HG02973 (cell line): ENCODE measurements around the gene C1QTNF2.

Experiments used
- ATAC-seq: cut with Tn5 transposase; IDR thresholded peaks from one replicate; pipeline ENCODE4 v1.9.1; 2021; ENCODE audit warnings: moderate library complexity; ENCODE audit not compliant: unreplicated experiment

C1QTNF2 gene

DNA sequence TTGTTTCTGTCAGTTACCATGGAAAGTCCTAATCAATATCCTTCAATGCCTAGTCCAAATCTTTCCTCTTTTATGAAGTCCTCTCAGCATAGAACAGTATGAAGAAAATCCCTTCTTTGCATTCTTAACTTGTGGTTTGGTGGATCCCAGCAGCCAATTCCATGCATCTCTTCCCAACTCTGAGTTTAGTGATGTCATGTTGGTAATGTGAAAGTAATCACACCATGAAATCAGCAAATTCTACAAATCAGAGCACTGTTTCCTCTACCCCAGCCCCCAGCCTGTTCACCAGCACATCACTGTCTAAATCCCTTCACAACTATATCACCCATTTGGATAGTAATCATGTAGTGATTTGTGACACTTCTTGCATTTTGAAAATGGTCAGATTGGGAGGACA is 4.7 kb upstream of the C1QTNF2 start:
- ATAC-seq: no peak

DNA sequence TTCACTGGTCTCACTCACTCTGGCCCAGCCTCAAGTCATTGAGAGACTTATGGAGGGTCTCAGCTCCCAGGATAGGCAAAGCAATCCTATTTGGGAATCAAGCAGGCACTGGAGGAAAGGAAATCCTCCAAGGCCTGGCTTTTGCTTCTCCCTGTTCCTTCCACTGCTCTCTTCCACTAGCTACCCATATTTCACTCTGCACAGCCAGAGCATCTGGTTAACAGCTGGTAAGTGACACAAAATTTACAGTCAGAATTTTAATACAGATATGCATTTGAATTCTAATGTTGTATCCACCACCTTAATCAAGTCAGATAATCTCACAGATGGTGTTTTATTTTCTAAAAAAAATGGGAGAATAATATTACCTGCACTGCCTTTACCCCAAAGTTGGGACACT is 868 bp upstream of the C1QTNF2 start:
- no peak for ATAC-seq

DNA sequence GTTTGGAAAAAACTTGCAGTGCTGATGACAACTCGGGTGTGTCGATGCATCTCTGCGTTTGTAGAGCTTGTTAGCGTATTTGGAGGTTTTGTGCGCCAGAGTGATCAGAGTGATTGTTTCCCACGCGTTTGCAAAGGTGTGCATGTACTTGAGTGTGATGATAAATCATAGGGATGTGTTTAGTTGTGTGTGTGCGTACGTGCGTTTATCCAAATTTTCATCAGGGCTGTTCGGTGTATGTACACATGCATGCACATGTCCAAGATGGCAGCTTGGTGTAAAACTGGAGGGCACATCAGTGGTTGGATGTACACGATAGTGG is 248 bp upstream of the C1QTNF2 start:
- ATAC-seq: no peak

DNA sequence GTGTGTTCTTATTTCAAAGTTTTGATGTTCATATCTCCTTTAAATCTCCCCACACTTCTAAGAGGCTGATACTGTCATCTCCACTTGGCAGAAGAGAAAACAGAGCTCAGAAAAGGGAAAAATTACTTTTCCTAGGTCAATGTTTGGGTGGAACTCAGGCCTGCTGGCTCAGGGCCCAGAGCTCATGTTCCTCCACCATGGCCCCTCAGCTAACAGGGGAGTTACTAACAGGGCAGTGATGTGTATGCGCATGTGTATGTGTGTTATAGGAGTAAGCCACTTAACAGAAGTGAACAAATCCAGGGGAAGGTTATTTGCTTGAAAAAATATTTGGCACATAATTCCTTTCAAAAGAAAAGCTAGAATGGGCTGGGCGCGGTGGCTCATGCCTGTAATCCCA is 2.5 kb downstream of the C1QTNF2 start:
- ATAC-seq: no peak

DNA sequence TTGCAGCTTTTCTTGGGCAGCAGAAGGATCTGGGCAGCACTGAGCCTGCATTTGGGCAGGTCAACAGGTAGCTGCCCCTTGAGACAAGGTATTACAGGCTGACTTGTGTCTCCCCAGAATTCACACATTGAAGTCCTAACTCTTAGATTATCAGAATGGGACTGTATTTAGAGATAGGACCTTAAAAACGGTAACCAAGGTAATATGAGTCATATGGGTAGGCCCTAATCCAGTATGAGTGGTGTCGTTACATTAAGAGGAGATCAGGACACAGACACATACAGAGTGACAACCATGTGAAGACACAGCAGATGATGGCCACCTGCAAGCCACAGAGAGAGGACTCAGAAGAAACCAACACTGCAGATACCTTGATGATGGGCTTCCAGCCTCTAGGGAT is 3.2 kb downstream of the C1QTNF2 start:
- no peak for ATAC-seq

DNA sequence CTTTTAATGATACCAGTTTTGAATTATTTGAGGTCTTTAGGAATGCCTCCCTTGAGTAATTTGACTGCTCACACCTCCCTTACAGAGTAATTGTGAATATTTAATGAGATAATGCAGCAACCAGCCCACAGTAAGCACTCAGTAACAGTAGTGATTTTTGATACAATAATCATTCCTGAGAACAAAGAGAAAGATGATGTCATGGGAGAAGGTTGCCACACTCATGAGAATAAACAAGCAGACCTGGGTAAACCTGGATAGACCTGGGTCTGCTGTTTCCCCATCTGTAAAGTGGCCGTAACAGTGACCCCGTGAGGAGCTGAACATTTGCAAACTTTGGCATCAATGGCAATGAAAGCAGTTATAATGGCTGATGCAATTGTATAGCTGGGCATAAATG is 4.2 kb downstream of the C1QTNF2 start:
- ATAC-seq: no peak

DNA sequence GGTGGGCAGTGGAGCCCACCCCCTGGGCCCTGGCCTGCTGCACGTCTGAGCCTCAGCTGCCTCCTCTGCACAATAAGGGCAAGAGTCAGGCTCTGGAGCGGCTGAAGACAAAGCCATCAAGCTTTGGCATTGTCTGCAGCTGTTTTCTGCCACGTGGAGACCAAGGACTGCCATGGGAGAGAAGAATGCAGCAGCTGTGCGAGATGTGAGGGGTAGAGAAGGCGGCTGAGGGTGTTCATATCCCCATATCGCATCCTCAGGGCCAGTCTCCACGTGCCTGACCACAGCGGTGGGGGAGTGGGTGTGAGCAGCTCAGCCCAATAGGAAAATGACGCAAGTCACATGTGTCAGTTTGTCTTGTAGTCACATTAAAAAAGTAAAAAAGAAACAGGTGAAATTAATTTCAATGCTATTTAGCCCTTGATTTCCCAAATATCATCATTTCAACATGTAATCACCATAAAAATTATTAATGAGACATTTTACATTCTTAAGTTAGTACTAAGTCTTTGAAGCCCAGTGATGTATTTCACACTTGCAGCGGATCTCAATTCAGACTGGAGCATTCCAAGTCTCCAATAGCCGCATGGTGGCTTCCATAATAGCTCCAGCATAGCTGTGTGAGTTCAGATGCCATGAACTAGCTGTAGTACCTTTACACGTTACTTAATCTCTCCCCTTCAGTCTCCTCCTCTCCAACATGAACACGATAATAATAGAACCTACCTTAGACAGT is 6.6 kb downstream of the C1QTNF2 start:
- ATAC-seq: no peak

DNA sequence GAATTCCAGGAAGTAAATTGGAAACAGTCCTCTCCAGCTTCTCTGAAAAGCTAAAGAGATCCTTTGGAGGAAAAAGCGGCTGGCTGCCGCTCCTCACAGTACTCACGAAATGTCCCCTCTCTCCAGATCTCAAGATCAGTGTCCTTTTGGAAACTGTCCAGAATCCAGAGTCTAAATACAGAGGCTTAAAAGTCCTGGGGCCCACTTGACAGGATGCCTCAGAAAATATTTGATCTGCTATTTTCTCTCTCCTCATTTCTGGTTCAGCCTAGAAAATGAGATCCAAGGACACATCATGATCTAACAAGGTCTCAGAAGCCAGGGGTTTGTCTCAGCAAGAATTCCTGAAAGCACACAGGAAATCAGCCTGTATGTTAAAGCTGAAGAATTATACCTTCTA is 7.2 kb downstream of the C1QTNF2 start:
- no peak for ATAC-seq

DNA sequence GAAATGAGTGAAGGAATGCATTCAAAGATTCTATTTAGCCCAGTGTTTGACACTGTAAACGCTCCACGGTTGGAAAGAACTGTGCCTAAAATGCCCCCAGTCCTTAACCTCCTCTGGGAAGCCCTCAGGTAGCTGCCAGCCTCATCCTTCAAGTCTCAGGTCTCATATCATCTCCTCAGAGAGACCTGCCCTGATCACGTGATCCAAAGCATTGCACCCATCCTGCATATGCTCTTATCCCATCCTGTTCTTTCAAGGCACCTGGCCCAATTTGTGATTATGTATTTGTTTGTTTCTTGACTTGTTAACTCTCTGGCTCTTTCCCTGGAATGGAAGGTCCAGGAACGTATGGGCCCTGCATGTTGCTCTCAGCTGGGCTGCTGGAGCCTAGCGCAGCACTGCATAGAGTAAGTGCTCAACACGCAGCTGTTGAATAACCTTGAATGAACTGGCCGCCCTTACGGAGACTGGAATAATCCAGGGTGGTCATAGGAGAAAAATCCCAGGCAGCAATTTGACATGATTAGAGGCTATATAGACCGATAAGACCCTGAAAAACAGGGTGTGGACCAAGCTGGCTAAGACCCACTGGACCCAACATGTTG is 8.7 kb downstream of the C1QTNF2 start:
- ATAC-seq: no peak

DNA sequence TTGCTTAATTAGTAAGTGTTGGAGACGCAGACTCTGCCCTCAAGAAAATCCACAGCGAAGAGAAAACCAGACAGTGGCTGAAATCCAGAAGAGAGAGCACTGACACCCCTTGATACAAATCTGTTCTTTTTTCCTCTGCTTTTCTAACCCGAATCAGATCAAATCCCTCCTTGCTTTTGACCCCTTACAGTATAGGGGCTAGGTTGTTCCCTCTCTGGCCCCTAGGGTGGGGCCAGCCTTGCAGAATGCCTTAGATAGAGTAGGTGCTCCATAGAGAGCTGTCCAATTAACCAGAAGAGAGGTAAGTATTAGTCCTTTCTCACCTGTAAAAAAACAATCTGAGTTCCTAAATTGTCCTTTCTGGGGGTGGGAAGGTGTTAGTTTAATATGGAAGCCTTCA is 10.1 kb downstream of the C1QTNF2 start:
- ATAC-seq: no peak

DNA sequence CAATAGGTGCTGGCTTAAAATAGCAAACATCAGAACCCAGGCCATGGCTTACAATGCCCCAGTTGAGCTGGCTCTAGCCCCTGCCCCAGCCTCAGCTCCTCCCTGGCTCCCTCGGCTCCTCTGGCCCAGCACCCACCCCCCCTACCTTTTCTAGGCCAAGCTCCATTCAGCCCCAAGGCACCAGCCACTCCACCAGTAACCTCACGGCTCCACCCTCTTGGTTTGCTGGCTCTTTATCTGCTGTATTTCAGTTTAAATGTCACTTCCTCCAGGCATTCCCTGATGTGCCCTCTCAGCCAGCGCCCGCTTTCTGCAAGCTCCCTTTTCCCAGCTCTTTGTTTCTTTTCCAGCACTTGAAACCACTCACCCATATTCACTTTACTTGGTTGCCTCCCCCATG is 10.6 kb downstream of the C1QTNF2 start:
- no peak for ATAC-seq

DNA sequence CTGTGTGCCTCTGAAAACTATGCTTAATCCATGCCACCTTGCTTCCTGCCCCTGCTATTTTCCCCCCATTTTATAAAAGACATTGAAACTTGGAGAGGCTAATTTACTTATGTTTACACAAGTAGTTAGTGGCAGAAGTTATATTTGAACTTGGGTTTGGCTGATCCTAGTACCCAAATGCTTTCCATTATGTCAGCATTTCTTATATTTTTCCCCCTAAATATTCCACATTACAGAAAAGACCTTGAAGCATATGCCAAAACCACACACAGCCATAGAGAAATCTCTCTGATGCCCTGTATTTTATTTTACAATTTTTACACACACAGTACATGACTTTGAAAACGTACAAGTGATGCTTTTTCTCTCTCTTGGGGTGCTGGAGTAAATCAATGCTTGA is 11.2 kb downstream of the C1QTNF2 start:
- no peak for ATAC-seq

DNA sequence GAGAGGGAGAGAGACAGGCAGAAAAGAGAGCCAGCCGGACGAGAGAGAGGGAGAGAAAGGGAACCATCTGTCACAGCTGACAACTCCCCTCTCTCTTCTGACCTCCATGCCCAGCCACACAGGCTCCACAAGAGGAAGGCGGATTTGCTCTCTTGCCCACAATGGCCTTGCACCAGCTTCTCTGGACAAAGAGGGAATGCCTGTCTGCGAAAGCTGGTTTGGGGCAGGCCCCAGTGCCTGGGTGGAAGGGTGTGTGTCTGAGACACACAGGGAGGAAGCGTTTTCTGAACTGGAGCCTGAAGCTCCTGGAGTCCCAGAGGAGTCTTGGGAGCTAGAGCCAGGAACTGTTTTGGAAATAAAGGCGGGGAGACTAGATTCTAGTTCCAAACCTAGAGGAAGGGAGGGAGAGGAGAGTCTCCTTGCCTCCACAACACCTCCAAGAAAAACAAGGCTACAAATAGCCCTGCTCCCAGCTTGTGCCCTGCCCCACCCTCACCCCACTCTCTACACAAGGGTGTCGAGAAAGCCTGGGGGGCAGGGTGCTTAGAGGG is 12.5 kb downstream of the C1QTNF2 start:
- no peak for ATAC-seq

DNA sequence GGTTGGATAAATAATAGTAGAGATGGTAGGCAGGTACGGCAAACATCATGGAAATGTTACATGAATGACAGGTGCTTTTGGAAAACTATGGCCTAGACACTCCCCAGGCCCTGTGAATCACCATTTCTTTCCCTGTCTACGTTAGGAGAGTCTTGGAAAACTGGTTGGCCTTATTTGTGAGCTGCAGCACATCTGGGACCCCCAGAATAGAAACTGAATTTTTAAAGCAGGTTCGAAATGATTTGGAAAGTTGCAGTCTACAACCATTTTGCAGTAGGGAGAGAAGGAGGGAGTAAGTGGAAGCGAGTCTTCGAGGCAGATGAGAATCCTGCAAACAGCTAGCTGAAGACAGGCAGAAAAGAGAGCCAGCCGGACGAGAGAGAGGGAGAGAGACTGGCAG is 13.0 kb downstream of the C1QTNF2 start:
- ATAC-seq: no peak

DNA sequence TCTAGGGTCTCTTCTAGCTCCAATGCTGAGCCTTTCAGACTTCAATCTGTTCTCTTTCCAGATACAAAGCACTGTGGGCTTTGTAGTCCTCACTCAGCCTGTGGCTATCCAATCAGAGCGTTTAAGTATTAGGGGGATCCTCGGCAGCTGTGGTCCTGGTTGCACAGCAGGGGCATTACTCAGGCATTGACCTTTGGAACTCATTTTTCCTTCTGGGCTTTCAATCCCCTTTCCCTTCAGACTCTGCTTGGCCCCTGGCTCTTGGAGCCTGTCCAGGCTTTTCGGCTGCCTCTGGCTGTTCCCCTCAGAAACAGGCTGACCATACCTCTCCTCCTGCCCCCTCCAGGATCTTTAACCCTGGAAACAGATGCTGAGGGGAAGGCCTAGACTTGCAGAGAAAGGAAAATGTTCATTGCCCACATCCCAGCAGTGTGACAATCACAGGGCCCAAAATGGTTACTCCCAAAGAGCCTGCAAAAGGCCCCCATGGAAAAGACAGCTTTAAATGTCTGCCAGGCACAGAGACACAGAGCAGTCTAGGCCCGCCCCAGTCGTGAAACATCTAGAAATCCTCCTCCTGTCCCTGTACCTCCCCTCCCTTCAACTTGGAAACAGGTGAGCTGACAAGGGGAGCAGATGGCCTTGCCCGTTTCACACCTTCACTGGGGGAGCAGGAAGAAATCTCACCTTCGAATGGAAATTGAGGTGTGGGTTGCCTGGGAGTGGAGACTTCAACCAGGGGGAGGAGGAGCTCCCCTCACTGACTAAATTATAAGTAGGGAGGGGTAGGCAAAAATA is 13.7 kb downstream of the C1QTNF2 start:
- ATAC-seq: no peak

DNA sequence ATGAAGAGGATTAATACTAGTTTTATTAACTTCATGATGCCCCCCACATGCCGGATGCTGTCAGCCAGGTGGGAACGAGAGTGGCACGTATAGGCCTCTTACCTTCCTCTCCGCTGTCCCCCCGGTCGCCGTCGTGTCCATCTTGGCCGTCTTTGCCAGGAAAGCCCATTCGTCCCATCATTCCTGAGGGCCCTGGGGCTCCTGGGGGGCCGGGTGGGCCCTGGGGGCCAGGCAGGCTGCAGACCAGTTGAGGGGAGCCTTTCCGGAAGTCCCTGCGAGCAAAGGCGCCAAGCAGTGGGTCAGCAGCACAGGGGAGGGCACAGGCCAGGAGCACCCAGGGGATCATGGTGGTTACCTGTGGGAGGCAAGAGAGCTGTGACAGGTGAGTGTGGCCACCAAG is 15.8 kb downstream of the C1QTNF2 start:
- ATAC-seq: no peak

DNA sequence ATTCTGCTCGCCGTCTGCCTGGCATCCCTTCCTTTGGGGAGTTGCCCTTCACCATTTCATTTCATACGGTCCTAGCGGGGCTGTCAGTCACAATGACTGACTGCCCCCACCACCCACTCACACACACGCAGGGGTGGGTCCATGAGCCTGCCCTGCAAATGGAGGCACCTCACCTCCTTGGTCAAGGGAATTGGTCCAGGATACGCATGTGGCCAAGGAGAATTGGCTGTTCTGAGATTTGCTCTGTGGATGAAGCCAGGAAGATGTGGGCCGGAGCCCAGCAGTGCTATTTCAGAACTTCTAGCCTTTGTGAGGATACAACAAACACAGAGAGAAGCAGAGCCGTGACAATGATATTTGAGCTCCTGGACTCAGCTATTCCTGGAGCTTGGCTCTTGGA is 17.0 kb downstream of the C1QTNF2 start:
- no peak for ATAC-seq

DNA sequence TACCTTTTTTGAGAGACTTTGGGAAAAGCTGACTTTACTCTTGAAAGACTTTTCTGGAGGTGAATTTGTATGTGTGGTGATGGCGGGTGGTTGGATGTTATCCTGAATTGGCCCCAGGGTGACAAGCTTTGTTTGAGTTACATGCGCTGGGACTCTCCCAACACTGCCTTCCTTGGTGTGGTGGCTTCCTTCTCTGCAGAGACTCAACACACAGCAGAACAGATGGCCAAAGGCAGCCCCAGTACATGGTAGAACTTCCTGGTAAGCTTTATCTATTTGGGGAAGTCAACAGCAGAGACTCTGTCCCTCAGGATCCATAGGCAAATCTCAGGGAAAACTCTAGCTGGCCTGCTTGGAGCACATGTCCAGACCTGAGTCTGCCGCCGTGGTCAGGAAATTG is 18.1 kb downstream of the C1QTNF2 start:
- ATAC-seq: no peak

DNA sequence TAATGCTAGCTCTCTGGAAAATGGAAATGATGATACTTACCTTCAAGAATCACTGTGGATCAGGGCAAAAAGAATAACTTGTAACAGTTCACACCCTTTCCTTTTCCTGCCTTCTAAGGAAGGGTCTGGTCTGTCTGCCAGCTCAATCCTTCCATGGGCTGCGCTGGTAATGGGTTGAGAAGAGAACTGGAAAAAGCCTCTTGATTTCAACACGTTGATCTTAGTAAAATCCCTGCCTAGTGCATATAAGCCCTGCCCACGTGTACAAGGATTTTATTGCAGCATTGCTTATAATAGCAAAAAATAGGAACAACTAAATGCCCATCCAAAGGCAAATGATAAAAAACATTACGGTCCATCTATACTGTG is 20.5 kb downstream of the C1QTNF2 start:
- no peak for ATAC-seq

DNA sequence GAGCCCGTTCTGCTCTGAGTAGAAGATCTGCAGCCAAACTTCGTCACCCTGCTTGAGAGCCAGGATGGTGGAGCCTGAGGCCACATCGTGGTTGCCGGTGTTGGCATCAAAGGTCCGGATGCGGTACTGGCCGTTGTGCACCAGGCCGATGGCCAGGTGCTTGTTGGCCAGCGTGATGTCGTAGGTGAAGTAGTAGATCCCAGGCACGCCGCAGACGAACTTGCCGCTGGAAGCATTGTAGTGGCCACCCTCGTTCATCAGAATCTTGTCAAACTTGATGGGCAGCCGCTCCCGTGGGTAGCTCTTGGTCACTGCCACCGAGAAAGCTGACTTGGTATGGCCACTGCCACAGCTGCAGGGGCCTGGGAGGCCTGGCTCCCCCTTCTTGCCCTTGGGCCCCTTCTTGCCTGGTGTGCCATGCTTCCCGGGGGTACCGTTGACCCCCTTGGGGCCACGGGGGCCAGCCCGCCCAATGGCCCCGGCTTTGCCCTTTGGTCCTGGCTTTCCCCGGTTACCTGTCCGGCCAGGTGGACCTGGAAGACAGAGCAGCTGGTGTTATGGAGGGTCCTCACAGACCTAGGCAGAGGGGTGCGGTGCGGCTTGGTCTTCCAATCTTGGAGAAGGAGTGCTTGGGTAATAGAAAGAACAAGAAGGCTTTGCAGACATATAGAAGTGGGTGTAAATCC is 21.0 kb downstream of the C1QTNF2 start:
- no peak for ATAC-seq

DNA sequence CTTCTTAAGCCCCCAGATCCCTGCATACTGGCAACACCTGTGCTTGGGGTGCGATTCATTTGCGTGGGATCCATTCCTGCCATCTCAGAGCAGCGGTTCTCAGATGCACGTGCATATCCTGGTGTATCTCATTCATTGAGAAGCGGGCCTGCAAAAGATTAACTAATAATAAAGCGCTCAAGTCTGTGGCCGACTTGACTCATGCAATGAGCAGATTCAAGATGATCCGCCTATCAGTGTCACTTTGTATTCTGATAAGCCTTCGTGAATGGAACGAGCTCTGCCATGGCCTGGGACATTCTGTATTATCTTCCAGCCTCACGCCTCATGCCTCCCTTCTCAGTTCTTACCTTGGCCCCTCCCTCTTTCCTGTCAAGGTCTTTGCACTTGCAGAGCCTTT is 22.3 kb downstream of the C1QTNF2 start:
- ATAC-seq: no peak

DNA sequence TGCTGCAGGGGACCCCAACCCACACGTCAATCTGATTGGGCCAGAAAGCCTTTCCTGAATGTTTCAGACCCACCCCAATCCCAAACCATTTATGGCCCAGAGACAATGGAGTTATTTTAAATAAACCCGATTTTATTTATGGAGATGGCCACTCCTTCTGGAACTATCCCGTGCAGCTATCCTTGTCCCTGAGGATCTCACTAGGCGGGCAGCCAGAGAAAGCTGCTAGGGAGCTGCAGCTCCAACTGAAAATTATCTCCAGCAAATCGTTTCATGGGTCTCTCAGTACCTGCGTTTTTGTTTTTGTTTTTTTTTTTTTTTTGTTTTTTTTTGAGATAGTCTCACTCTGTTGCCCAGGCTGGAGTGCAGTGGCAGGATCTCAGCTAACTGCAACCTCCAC is 23.0 kb downstream of the C1QTNF2 start:
- no peak for ATAC-seq
